HG02938 (cell line): ENCODE results near the gene CD3E.
"Not testable (repeated sequence)": the region's sequence is repeated elsewhere in the genome, so short reads cannot be mapped to it uniquely, and the experiment has no call there.

Experiments
- ATAC-seq: cut with Tn5 transposase; IDR thresholded peaks from one replicate; pipeline ENCODE4 v1.9.1; 2021; ENCODE audit warnings: mild to moderate bottlenecking, moderate library complexity; ENCODE audit not compliant: unreplicated experiment

Gene CD3E

DNA sequence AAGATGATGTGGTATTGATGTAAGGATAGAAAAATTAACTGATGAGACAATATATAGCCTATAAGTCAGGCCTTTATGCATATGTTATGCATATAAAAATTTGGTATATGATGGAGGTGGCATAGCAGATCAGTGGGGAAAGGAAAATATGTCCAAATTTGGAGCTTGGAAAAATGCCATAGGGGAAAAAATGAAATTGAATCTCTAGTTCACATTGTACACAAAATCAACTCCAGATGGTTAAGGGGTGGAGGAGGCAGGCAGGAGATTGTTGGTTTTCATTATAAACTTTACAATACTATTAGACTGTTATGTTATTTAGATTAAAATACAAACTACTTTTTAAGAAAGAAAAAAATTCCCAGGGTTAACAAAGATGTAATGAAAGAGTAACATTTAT lies 15.1 kb upstream of the CD3E start:
- no peak for ATAC-seq

- no peak for ATAC-seq
Observed at GRCh38 chr11:118290923-118291322, 13.6 kb upstream of the CD3E start.

- no peak for ATAC-seq
Observed at GRCh38 chr11:118291477-118292135, 12.9 kb upstream of the CD3E start.

DNA sequence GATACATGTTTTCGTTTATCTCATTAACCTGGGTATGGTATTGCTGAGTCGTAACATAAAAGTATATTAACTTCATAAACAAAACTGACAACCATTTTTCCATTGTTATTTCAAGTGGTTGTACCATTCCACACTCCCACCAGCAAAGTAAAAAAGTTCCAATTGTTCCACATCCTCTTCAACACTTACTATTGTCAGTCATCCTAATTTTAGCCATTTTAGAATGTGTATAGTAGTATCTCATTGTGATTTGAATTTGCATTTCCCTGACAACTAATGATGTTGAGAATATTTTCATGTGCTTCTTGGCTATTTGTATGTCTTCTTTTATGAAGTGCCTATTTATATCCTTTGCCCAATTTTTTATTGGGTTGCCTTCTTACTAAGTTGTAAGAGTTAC lies 10.5 kb upstream of the CD3E start:
- ATAC-seq: no peak

- no peak for ATAC-seq
Observed at GRCh38 chr11:118295199-118295598, 9.3 kb upstream of the CD3E start.

DNA sequence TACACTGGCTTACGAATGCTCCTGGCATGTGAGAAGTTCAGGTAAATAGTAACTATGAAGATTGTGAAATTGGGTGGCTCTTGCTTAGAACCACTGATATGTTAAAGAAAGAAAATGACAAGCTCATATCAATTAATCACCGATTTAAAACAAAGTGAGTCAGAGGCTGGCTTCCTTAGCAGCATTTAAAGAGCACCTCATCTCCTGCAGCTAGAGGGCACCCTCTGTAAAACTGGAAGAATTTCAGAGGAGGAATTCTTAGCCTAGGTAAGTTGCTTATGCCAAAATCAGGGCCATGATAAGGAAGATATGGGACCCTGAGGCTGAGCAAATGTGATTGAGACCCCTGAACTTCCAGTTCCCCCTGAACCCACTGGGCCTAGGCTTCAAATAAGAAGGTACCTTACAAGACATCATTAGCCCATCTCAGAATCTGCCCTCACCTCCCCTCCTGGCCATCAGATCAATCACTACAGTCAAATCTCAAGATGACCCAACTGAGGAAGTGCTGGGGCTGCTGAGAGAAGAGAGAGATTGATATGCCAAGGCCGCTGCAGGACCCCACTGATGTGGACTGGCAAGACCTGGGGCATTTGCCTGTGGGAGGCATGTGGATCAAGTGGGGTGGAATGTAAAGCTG lies 8.6 kb upstream of the CD3E start:
- no peak for ATAC-seq

- no peak for ATAC-seq
Observed at GRCh38 chr11:118301600-118302195, 2.8 kb upstream of the CD3E start.

DNA sequence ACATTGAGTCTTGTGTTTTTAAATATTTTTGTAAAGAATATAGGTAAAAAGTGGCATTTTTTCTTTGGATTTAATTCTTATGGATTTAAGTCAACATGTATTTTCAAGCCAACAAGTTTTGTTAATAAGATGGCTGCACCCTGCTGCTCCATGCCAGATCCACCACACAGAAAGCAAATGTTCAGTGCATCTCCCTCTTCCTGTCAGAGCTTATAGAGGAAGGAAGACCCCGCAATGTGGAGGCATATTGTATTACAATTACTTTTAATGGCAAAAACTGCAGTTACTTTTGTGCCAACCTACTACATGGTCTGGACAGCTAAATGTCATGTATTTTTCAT lies 333 bp upstream of the CD3E start:
- no peak for ATAC-seq

GRCh38 chr11:118305726-118306125 lies 1.2 kb downstream of the CD3E start:
- ATAC-seq: no peak

DNA sequence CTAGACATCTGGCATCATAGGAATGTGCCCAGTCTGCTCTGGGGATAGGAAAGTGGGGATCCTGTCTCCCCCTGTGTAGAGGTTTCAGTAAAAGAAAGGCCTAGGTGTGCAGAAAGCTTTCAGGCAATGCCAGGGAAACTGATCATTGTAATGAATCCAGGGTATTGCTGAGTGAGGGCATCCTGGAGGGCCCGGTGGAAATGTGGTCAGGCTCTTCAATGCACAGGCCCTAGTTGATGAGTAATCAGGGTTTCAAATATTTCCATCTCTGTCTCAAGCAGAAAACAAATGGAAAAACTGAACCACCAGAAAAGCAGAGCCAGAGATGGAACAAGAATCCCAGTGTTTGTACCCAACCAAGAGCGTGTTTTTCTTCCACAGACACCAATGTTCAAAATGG lies 2.0 kb downstream of the CD3E start:
- ATAC-seq: no peak

DNA sequence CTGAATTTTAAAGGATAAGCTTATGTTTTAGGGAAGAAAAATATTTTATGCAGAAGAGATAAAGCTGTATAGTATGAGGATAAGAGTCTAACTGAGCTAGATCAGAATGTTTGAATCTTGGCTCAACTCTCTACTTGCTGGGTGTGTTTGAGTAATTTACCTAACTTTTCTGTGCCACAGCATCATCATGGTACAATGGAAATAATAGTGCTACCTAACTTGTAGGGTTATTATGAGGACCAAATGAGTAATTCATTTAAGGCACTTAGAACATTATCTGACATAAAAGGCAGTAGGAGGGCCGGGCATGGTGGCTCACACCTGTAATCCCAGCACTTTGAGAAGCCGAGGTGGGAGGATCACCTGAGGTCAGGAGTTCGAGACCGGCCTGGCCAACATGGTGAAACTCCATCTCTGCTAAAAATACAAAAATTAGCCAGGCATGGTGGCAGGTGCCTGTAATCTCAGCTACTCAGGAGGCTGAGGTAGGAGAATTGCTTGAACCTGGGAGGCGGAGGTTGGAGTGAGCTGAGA lies 4.5 kb downstream of the CD3E start:
- not testable (repeated sequence) for ATAC-seq

DNA sequence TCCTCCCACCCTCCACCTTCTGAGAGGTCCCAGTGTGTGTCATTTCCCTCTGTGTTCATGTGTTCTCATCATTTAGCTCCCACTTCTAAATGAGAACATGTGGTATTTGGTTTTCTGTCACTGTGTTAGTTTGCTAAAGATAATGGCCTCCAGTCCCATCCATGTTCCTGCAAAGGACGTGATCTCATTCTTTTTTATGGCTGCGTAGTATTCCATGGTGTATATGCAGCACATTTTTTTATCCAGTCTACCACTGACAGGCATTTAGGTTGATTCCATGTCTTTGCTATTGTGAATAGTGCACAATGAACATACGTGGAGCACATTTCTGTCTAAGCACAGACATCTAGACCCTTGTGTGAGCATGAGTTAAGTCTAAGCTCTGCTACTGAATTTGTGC lies 5.7 kb downstream of the CD3E start:
- no peak for ATAC-seq

DNA sequence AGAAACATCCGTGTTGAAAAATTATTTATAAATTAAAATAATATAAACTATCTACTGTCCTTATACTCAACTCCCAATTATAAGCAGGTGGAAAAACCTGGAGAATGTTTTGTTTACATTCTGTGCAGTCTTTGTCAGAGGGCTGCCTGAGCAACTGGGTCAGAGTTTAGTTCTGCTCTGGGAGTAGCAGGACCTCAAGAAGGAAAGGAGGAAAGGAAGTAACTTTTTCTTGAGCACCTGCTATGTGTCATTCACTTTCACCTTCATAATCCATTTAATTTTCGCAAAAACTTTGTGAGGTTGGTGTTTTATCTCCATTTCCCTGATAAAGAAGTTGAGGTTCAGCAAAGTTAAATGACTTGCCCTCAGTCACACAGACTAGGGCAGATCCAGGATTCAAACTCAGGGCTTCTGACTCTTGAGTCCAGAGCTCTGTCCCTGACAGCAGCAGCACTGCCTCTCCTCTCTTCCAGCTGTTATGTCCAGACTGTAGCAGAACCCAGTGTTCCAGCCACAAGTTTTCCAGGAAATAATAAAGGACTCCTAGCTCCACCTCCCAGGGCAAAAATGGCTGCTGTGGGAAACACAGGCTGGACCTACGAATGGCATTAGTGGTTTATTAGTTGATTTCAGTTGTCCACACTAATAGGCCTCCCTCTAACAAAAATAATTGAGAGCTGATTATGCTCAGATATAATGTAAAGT lies 6.4 kb downstream of the CD3E start:
- no peak for ATAC-seq

GRCh38 chr11:118311518-118311917 lies 7.0 kb downstream of the CD3E start:
- ATAC-seq: no peak

DNA sequence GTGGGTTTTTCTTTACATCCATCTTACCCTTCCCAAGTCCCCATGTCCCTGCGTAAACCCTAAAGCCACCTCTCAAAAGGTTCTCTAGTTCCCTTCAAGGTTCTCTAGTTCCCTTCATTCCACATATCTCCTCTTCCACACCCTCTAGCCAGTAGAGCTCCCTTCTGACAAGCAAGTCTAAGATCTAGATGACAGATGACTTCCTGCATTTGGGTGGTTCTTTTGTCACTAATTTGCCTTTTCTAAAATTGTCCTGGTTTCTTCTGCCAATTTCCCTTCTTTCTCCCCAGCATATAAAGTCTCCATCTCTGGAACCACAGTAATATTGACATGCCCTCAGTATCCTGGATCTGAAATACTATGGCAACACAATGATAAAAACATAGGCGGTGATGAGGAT lies 7.8 kb downstream of the CD3E start:
- ATAC-seq: no peak

DNA sequence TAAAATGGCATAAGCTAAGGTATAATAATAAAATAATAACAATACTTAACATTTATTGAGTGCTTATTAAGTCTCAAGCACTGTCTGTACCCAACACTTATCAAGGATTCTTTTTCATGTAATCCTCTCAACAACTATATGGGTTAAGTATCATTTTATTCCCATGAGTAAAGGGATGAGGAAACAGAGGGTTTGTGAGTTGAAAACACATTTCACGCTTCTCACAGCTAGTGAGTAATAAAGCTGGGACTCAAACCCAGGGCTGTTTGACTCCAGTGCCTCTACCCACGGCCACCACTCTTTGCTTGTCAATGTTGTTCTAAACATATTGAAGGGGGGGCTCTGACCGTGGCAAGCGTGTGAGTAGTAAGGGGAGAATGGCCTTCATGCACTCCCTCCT lies 8.7 kb downstream of the CD3E start:
- no peak for ATAC-seq

DNA sequence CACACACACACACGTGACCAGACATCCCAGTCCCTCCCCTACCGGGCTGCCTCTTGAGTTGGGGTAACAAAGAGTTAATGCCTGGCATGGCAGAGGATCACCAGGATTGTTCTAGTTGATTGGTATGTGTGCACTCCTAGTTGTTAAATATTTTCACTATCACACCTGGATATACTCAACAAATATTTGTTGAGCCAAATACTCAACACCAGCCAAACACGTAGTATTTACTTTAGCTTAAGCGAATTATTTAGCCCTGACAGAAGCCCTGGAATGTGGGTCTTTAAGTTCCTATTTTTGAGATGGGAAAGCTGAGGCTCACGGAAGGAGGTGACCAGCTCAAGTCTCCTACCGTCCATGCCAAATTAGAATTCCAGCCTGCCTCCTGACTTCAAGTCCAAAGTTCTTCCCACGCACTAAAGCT lies 10.5 kb downstream of the CD3E start:
- ATAC-seq: no peak

DNA sequence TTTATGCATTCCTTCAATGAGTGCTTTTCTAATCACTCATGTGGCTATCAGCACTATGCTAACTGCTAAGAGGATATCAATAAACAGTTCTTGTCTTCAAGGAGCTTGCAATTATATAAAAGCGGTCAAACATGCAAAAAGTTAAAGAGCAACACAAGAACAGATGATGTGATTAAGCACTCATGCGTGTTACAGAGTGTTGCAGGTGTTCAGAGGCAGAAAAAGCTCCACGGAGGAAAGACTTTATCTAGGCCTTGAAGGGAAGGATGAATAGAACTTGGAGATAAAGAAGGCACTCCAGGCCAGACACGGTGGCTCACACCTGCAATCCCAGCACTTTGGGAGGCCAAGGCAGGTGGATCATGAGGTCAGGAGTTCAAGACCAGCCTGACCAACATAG lies 13.6 kb downstream of the CD3E start:
- no peak for ATAC-seq

GRCh38 chr11:118318581-118319336 lies 14.2 kb downstream of the CD3E start:
- no peak for ATAC-seq

DNA sequence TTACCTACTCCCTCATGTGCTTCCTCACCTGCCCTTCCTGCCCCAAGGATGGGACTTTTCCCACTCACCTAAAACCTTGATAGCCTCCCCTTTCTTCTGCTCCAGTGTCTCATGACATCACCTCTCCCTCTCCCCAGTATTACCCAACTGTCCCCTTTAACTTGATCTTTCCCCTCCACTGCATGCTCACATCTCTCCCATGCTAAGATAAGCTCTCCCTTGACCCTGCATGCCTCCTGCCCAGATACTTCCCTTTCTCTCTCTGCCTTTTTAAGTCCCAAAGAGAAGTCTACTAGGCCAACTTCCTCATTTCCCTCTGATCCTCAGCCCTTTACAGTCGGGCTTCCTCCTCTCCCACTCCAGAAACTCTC lies 14.8 kb downstream of the CD3E start:
- ATAC-seq: no peak

DNA sequence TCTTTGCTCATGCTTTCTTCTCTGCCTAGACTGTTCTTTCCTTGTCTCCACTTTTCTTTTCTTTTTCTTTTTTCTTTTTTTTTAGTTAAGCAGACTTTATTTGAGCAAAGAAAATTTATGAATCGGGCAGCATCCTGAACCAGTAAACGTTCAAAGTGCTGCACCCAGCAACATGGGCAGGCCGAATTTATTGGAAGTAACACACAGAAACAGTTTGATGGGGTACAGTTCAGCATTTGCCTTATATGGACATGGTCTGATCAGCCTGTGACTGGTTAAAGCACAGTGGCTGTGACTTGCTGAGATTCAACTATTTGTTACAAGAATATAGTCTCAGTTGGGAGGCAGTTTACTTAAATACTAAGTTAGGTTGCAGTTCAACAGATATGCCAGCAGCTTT lies 16.0 kb downstream of the CD3E start:
- no peak for ATAC-seq
